ENCODE data around the gene MCF2L. TPM values are rescaled to one million over a fixed set of nuclear protein-coding genes. Genes with fewer than 3 reads are reported as not detected.

MCF2L gene
- total and polyA plus RNA-seq, 5 donors = 18.0 to 47.5 (median 33.2) TPM

DNA sequence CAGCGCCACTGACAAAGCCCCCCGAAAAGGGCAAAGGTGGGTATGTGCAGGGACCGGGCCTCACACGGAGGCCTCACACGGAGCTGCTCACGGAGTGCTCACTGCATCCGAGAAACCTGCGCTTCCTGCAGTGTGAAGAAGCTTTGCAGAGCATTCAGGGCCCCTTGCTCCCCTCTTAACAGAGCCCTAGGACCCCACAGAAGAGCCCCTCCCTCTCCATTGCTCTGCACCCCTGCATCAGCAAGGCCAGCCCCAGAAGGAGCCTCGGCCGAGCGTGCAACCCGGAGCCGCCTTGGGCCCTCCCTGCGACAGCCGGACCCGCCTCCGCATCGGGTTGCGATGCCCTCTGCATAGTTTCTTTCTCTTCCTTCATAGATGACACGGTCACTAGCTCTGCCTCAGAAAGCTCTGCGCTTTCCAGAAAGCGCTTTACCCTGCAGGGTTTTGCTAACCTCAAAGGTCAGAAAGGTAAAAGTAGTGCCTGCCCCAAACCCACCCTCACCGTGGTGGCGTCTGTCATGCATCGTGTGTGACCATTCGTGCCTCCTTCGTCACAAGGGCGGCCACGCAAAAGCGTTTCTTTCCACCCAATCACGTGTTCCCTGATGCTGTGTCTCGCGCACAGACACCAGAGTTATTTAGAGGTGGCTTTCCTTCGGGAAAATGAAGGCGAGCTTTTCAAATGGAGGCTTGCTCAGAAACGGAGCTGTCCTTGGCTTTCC lies 120.8 kb downstream of the MCF2L start:
- DNase-seq (peak in 2 of 3 donors; percentile 2 to 39), ATAC-seq (no peak)
- WGBS = 80% methylated on average over 36 of the region's 36 CpGs
- H3K27ac ChIP-seq (ENCODE audit: low read length) = no peak overlapping the region
- no peak overlapping the region for H3K4me3 ChIP-seq (ENCODE audit: low read length)
- no peaks in the 10 kb centered on the region for H3K9me3 ChIP-seq (ENCODE audit: control insufficient read depth, low read length)
- intact Hi-C loops (cut with DNase I) = no loop called here
- H3K4me1 ChIP-seq (ENCODE audit: control insufficient read depth, insufficient read depth, low read length) = no peaks in the 10 kb centered on the region
- no peaks in the 10 kb centered on the region for H3K27me3 ChIP-seq (ENCODE audit: control insufficient read depth, insufficient read depth)

DNA sequence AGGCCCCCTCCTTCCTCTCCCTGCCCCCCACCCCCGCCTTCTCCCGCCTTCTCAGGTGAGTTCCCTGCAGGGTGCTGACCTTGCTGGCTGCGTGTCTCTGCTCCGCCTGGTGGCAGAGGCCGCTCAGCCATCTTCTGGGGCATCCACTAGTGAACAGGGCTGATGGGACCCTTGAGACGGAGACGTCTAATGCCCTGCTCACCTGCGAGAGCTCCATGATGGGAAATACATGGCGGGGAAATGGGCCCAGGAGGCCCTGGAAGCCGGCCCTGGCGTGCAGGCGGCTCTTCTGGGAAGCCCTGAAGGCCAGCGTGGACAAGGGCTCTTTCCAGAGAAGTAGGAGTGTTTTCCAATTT lies 121.4 kb downstream of the MCF2L start:
- Histone ChIP-seq H3K27ac (ENCODE audit: low read length) (no peak overlapping the region), H3K9me3 (ENCODE audit: control insufficient read depth, low read length) (no peaks in the 10 kb centered on the region), H3K4me3 (ENCODE audit: low read length) (no peak overlapping the region), H3K4me1 (ENCODE audit: control insufficient read depth, insufficient read depth, low read length) (no peaks in the 10 kb centered on the region), H3K27me3 (ENCODE audit: control insufficient read depth, insufficient read depth) (no peaks in the 10 kb centered on the region)
- ATAC-seq (no peak), DNase-seq (peak in 1 of 3 donors; percentile 3)
- 87% methylated on average over 13 of the region's 13 CpGs for WGBS
- intact Hi-C loops (cut with DNase I) = no loop called here

DNA sequence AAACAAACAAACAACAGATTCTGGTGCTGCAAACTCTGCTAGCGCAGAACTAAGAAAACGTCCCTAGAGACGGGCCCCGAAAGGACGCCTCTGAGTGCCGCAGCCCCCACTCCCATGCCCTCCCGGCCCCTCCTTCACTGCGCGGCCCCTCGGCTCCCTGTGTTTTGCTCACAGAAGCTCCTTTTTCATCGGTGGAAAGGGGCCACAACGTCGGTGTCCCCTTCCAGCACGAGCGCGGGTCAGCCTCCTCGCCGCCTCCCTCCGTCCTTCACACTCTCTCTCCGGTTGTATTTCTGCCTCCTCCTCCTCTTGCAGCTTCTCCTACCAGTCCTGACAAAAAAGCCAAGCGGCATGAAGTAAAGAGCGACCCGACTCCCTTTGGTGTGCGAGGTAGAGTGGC lies 121.8 kb downstream of the MCF2L start:
- no peaks in the 10 kb centered on the region for H3K27me3 ChIP-seq (ENCODE audit: control insufficient read depth, insufficient read depth)
- no peak overlapping the region for H3K27ac ChIP-seq (ENCODE audit: low read length)
- DNase-seq (peak in 1 of 3 donors; percentile 28), ATAC-seq (no peak)
- no peaks in the 10 kb centered on the region for H3K4me1 ChIP-seq (ENCODE audit: control insufficient read depth, insufficient read depth, low read length)
- WGBS = 90% methylated on average over 24 of the region's 24 CpGs
- intact Hi-C loops (cut with DNase I) = no loop called here
- H3K9me3 ChIP-seq (ENCODE audit: control insufficient read depth, low read length) = no peaks in the 10 kb centered on the region
- no peak overlapping the region for H3K4me3 ChIP-seq (ENCODE audit: low read length)

DNA sequence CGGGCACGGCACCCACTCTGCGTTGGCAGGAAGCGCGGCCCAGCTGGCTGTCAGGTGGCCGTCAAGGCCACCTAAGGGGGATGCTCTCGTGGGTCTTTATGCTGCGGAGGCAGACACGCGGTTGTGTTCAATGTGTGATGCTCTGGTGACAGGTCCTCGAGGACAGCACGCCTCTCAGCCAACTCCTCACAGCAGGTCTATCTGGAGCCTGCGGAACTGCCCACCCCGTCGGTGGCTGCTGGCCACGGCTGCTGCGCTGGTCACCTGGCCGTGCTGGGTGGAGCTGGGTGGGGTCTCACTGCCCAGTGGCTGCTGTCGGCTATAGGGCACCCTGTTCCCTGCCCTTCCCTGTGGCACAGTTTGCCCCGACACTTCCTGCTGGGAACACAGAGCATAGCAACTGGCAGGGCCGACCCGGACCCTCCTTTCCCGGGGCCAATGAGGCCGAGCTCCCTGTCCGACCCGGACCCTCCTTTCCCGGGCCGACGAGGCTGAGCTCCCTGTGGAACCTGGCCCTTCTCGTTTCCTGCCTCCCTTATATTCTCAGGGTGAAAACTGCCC lies 122.3 kb downstream of the MCF2L start:
- no peak overlapping the region for H3K27ac ChIP-seq (ENCODE audit: low read length)
- DNase-seq = peak in 2 of 3 donors; percentile 6 to 57
- no peak overlapping the region for H3K4me3 ChIP-seq (ENCODE audit: low read length)
- intact Hi-C loops (cut with DNase I) = no loop called here
- ATAC-seq = no peak
- H3K4me1 ChIP-seq (ENCODE audit: control insufficient read depth, insufficient read depth, low read length) = no peaks in the 10 kb centered on the region
- no peaks in the 10 kb centered on the region for H3K9me3 ChIP-seq (ENCODE audit: control insufficient read depth, low read length)
- WGBS = 86% methylated on average over 30 of the region's 30 CpGs
- H3K27me3 ChIP-seq (ENCODE audit: control insufficient read depth, insufficient read depth) = no peaks in the 10 kb centered on the region

DNA sequence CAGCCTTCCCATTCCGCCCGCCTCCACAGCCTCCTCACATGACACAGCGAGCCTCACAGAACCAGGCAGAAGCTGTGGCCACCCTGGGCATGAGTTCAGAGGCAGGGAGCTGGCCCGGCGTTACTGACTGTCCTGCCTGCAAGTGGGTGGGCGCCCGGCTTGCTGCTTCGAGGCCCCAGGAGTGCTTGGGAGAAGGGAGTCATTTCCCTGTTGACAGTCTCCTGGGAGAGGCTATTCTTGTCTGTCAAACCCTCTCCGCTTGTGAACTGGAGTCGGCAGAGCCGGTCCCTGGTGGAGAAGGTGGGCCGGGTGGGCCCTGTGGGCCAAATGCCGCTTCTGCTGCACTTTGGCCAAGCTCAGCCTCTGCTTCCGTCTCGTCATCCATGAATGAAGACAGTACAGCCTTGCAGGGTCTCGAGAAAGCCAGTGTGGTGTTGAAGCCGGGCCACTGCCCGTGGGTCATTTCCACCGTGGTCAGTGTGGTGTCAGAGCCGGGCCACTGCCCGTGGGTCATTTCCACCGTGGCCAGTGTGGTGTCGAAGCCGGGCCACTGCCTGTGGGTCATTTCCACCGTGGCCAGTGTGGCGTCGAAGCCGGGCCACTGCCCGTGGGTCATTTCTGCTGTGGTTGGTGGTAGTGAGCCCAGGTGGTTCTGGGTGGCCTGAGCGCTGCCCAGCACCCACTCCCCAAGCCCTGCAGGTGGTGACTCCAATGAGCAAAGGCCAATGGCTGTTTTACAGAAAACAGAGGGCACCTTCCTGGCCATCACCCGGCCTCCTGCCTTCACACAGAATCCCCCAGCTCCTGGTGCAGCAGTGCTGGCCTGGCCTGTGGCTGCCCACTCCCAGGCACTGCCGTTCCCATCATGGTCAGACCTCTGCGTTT lies 123.1 kb downstream of the MCF2L start:
- Histone ChIP-seq H3K27me3 (ENCODE audit: control insufficient read depth, insufficient read depth) (no peaks in the 10 kb centered on the region), H3K9me3 (ENCODE audit: control insufficient read depth, low read length) (no peaks in the 10 kb centered on the region), H3K4me1 (ENCODE audit: control insufficient read depth, insufficient read depth, low read length) (no peaks in the 10 kb centered on the region), H3K4me3 (ENCODE audit: low read length) (no peak overlapping the region), H3K27ac (ENCODE audit: low read length) (no peak overlapping the region)
- WGBS = 87% methylated on average over 33 of the region's 33 CpGs
- ATAC-seq (no peak), DNase-seq (peak; percentile 5 to 42 (median 39))
- intact Hi-C loops (cut with DNase I) = no loop called here

DNA sequence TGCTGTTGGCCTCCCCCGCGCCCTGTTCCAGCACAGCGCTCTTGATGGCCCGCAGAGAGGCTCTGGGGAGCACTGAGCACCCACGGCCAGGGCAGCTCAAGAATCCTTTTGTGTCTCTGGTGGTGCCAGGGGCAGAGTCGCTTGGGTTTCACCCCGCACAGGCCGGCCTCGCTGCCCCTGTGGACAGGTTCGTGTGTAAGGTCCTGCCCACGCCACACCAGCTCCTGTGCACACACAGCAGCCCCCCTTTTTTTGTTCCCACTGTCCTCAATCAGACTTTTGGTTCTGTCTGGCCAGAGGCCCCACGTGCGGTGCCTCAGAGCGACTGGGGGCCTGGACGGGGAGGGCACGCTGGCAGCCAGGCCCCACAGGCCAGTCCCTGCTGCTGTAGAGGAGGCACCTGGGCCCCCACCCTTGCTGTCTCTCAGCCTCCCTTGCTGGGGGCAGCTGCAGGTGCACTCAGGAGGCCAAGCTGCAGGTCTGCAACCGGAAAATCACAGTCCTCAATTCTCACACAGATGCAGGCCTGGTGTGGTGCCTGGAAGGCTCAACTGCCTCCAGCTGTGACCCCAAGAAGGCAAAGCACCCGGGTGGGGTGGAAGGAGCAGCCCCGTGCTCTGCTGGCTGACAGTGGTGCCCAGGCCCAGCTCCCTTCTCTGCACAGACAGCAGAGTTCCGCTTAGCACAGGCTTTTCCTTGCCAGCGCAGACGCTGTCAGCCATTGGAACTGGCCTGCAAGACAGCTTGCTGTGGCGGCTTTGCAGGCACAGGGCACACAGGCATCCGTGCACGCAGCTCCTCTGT lies 124.0 kb downstream of the MCF2L start:
- no peak for ATAC-seq
- peak in 2 of 3 donors; percentile 2 to 39 for DNase-seq
- intact Hi-C loops (cut with DNase I) = no loop called here
- 92% methylated on average over 25 of the region's 25 CpGs for WGBS
- Histone ChIP-seq H3K4me3 (ENCODE audit: low read length) (no peak overlapping the region), H3K27me3 (ENCODE audit: control insufficient read depth, insufficient read depth) (no peaks in the 10 kb centered on the region), H3K4me1 (ENCODE audit: control insufficient read depth, insufficient read depth, low read length) (no peaks in the 10 kb centered on the region), H3K27ac (ENCODE audit: low read length) (no peak overlapping the region), H3K9me3 (ENCODE audit: control insufficient read depth, low read length) (no peaks in the 10 kb centered on the region)

DNA sequence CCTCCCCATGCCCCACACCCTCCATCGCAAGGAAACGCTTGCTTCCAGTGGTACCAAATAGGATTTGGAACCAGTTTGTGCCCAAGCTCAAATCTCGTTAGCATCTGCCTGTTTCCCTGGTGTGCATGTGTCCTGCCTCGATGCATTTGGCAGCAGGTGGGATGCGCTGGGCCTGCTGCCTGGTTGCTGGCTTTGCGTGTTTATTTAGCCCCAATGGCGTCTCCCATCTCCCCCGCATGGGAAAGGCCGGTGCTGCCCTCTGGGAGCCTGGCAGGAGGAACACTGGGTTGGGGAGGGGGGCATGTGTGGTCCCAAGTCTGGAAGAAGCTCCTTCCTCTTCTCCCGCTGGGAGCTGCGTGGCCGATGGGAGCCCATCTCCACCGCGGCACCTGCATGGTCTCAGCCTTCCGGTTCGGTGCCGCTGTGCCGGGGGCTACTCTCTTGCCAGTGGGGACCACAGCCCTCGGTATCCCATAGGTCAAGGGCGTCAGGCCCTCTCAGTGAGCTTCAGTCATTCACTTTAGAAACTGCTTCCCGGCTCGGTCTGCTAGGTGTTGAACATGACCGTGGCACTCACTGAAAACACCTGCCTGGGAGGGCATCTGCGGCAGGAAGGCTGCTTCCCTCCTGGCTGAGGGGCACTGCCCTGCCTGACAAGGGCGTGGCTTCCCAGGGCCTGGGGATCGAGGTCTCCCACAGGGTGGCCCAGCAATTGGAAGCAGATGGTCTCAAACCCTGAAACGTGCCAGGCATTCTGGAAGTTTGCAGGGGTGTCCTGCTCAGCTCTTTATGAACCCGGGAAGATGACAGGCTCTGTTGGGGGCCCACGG lies 124.8 kb downstream of the MCF2L start:
- 82% methylated on average over 29 of the region's 29 CpGs for WGBS
- no peaks in the 10 kb centered on the region for H3K4me1 ChIP-seq (ENCODE audit: control insufficient read depth, insufficient read depth, low read length)
- DNase-seq = peak in 2 of 3 donors; percentile 11 to 29
- intact Hi-C loops (cut with DNase I) = no loop called here
- no peaks in the 10 kb centered on the region for H3K27me3 ChIP-seq (ENCODE audit: control insufficient read depth, insufficient read depth)
- H3K4me3 ChIP-seq (ENCODE audit: low read length) = no peak overlapping the region
- ATAC-seq = no peak
- H3K9me3 ChIP-seq (ENCODE audit: control insufficient read depth, low read length) = no peaks in the 10 kb centered on the region
- H3K27ac ChIP-seq (ENCODE audit: low read length) = no peak overlapping the region

DNA sequence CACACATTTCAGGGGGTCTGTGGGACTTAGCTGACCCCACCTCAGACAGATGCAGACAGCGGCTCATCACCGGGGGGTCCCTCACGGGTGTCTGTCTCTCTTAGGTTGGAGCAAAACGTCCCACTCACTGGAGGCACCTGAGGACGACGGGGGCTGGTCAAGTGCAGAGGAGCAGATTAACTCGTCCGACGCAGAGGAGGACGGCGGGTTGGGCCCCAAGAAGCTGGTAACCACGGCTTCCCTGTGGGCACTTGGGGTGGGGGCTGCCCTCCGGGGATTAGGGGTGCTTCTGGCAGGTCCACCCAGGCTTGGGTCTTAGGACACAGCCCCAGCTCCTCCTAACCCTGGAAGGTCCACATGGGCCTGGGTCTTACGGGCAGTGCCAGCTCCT lies 125.4 kb downstream of the MCF2L start:
- no peaks in the 10 kb centered on the region for H3K27me3 ChIP-seq (ENCODE audit: control insufficient read depth, insufficient read depth)
- DNase-seq (peak in 1 of 3 donors; percentile 55), ATAC-seq (no peak)
- 84% methylated on average over 14 of the region's 14 CpGs for WGBS
- intact Hi-C loops (cut with DNase I) = no loop called here
- H3K9me3 ChIP-seq (ENCODE audit: control insufficient read depth, low read length) = no peaks in the 10 kb centered on the region
- no peak overlapping the region for H3K27ac ChIP-seq (ENCODE audit: low read length)
- H3K4me1 ChIP-seq (ENCODE audit: control insufficient read depth, insufficient read depth, low read length) = no peaks in the 10 kb centered on the region
- no peak overlapping the region for H3K4me3 ChIP-seq (ENCODE audit: low read length)

DNA sequence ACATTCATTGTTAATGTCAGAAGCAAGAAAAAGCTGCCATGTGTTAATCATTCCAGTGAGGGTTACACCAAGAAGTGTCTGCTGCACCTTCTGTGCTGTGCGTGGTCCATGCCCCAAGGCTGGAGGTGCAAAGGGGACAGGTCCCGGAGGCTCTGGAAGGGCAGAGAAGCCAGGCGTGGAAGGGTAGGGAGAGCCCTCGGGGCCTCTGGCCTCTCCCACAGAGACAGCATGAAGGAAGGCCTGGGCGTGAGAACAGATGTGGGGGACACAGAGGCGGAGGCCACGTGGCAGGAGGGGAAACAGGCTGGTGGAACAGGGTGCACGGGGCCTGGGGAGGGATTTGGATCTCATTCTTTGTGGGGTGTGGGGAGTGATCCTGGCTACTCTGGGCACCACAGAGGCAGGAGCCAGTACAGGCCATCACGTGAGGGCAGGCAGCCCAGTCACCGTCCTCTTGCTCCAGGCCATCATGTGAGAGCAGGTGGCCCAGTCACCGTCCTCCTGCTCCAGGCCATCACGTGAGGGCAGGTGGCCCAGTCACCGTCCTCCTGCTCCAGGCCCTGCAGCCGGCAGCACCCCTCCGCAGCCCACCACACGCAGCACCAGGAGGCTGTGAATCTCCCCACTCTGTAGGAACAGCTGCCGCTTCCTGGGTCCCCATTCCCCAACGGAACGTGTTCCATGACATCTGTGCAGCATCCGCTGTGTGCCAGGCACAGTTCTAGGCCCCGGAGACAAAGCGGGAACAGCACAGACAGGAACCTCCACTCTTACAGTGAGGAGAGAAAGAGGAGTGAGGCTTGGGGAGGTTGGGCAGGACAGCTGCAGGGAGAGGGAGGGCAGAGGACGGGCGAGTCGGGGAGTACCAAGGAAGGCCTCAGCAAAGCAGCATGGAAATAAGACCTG lies 126.4 kb downstream of the MCF2L start:
- Histone ChIP-seq H3K27me3 (ENCODE audit: control insufficient read depth, insufficient read depth) (no peaks in the 10 kb centered on the region), H3K4me1 (ENCODE audit: control insufficient read depth, insufficient read depth, low read length) (no peaks in the 10 kb centered on the region), H3K9me3 (ENCODE audit: control insufficient read depth, low read length) (no peaks in the 10 kb centered on the region), H3K27ac (ENCODE audit: low read length) (no peak overlapping the region), H3K4me3 (ENCODE audit: low read length) (no peak overlapping the region)
- 89% methylated on average over 25 of the region's 25 CpGs for WGBS
- DNase-seq = peak in 1 of 3 donors; percentile 37
- intact Hi-C loops (cut with DNase I) = no loop called here
- ATAC-seq = no peak

Measured in right cardiac atrium (tissue), 5 donors.